NCI-H1092 treated with DMSO at 0.1 percent for 48 hours (cell line): ENCODE measurements around the gene CREB3L2.
"Not testable (repeated sequence)": the region's sequence is repeated elsewhere in the genome, so short reads cannot be mapped to it uniquely, and the experiment has no call there.

ENCODE experiments used
- DNase-seq: peaks from one replicate; lab custom pipeline; 2025; lab: John Stamatoyannopoulos, UW

The CREB3L2 gene, protein sequence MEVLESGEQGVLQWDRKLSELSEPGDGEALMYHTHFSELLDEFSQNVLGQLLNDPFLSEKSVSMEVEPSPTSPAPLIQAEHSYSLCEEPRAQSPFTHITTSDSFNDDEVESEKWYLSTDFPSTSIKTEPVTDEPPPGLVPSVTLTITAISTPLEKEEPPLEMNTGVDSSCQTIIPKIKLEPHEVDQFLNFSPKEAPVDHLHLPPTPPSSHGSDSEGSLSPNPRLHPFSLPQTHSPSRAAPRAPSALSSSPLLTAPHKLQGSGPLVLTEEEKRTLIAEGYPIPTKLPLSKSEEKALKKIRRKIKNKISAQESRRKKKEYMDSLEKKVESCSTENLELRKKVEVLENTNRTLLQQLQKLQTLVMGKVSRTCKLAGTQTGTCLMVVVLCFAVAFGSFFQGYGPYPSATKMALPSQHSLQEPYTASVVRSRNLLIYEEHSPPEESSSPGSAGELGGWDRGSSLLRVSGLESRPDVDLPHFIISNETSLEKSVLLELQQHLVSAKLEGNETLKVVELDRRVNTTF

DNA sequence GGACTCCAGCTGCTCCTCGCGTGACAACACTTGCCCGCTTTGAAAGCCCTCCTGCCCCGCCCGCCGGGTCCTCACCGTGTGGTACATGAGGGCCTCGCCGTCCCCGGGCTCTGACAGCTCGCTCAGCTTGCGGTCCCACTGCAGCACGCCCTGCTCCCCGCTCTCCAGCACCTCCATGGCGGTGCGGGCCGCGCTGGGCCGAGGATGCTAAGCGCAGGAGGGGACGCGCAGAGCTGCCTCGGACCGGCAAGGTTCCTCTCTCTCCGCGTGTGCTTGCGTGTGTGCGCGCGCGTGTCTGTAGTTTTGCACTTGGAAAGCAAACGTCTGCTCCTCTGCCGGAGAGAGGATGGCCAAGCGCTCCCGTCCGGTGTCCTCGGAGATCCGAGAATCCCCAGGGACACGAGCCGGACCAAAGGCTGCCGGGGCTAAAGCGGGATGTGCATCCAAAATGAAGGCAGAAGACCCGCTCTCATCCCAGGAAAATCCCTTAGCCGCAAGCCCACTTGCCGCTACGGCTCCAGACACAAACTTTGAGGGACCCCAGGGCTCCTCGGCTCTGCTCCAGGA lies at the start of gene CREB3L2:
Gene CREB3L2, minus strand, starts transcription at position 558 of the 567 bp plus-strand sequence. Its CDS starts 381 bp downstream, at position 177.
- no peak for DNase-seq

- DNase-seq = no peak
These were observed 47.7 kb upstream of the CREB3L2 start for GRCh38 chr7:138049505-138050116.

- no peak for DNase-seq
These were observed 46.0 kb upstream of the CREB3L2 start for GRCh38 chr7:138047907-138048306.

DNA sequence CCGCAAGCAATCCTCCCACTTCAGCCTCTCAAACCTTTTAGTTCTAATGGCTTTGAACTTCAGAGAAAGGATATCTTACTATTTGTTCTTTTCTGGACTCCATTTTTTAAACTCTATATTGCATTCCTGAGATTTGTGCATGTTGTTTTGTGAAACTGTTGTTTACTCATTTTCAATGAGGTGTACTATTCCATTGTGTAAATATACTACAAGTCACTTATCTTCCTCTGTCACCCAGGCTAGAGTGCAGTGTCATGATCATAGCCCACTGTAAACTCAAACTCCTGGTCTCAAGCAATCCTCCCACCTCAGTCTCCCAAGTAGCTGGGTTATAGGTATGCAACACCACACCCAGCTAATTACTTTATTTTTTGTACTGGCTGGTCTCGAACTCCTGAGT lies 43.0 kb upstream of the CREB3L2 start:
- no peak for DNase-seq

DNA sequence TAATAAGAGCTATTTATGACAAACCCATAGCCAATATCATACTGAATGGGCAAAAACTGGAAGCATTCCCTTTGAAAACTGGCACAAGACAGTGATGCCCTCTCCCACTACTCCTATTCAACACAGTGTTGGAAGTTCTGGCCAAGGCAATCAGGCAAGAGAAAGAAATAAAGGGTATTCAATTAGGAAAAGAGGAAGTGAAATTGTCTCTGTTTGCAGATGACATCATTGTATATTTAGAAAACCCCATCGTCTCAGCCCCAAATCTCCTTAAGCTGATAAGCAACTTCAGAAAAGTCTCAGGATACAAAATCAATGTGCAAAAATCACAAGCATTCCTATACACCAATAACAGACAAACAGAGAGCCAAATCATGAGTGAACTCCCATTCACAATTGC lies 38.2 kb upstream of the CREB3L2 start:
- DNase-seq = not testable (repeated sequence)

- no peak for DNase-seq
These were observed 34.2 kb upstream of the CREB3L2 start for GRCh38 chr7:138036135-138036534.

DNA sequence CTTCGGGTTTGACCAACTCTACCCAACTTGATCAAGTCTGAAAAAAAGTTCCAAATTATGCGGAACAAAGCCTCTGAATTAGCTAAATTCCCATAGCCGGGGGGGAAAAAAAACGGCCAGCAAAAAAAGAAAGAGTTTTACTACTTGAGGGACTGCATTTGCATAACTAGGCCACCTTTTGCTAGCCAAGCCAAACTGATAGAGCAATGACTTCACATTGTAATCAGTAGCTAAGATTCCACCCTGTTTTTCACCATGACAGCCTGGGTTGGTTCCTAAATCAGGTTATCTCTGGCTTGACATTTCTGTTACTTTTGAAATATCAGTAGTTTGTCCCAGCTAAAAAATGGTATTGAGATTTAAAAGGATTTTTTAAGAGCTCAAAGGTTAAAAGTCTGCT lies 31.4 kb upstream of the CREB3L2 start:
- DNase-seq = no peak

DNA sequence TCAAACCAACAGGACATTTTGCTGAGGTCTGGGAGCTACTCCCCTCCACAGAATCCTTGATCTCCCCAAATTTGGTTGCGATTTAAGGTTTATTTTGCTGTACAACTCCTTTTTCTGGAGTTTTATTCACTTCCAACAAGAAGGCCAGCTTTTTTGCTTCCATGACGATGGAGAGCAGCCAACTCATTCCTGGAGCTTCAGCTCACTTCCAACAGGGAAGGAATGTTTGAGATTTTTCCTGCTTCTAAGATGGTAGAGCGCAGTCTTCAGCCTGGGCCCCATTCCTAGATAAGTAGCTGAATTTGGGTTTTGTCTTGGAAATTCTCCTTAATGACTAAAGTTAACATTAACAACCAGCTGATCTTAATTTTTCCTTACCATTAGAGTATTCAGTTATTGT lies 30.9 kb upstream of the CREB3L2 start:
- DNase-seq = no peak

GRCh38 chr7:138032186-138032585 lies 30.3 kb upstream of the CREB3L2 start:
- DNase-seq = no peak

DNA sequence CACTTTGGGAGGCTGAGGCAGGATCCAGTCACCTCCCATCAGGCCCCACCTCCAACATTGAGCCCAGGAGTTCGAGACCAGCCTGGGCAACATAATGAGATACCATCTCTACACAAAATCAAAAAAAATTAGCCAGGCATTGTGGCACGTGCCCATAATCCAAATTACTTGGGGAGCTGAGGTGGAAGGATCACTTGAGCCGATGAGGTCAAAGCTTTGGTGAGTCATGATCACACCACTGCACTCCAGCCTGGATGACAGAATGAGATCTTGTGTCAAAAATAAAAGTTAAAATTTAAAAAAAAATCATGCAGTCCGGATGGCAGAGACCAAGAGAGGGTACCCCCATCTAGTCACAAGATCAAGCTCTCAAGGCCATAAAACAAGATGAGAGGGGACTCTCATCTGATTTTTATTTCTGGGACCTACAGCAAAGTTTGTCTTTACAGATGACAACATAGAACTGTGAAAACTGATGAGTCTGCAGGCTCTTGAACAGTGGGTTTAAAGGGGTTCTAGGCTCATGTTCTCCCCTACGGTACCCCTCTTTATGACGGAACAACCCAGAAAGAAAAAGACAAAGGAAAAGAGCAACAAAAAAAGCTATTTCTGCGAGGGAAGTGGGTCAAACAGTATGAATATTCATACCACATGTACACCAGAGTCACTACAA lies 28.9 kb upstream of the CREB3L2 start:
- DNase-seq = no peak

DNA sequence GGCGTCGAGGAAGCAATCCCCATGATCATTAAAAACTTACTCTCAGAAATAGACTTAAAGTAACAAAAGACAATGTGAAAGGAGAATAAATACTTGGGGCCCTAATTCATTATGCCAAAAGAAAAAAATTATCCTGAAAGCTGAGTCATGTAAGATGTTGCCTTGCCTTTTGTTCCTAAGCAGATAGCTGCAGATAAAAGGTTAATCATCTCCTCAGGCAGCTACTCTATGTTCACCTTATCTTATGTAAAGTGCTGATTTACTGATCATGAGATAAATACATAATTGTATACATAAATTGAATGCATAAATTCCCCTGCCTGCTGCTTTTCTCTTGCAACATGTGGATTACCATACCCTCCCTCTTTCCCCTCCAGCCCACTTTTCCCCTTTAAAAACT lies 28.1 kb upstream of the CREB3L2 start:
- DNase-seq = no peak

DNA sequence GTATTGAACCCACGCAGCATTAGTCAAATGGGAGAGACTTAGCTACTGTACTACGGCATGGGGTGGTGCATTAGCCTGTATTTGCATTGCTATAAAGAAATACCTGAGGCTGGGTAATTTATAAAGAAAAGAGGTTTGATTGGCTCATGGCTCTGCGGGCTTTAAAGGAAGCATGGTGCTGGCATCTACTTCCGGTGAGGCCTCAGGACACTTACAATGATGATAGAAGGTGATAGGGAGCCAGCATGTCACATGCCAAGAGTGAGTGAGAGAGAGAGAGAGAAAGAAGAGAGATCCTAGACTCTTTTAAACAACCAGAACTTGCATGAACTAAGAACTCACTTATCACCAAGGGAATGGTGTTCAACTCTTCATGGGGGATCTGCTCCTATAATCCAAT lies 27.2 kb upstream of the CREB3L2 start:
- no peak for DNase-seq

GRCh38 chr7:138027100-138027499 lies 25.2 kb upstream of the CREB3L2 start:
- no peak for DNase-seq

GRCh38 chr7:138025215-138026186 lies 23.6 kb upstream of the CREB3L2 start:
- DNase-seq = no peak

DNA sequence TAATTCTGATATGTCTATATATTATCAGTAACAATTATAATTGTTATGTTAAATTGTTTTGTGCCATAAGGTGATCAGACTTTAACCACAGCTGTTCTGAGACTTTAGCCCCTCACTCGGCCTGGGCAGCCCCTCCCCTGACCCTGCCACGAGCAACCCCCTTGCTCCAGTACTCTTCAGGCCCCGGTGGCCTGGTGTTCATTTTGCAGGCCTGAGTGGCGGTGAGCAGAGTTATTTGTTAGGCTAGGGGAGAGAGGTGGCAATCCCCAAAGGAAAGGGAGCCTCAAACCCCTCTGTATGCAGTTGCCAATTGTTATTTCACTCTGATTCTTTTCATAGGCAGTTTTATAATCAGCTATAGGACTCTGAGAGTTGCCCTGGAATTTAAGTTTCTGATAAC lies 22.9 kb upstream of the CREB3L2 start:
- no peak for DNase-seq

GRCh38 chr7:138024343-138024691 lies 22.4 kb upstream of the CREB3L2 start:
- DNase-seq = no peak

- no peak for DNase-seq
These were observed 21.9 kb upstream of the CREB3L2 start for GRCh38 chr7:138023618-138024342.

DNA sequence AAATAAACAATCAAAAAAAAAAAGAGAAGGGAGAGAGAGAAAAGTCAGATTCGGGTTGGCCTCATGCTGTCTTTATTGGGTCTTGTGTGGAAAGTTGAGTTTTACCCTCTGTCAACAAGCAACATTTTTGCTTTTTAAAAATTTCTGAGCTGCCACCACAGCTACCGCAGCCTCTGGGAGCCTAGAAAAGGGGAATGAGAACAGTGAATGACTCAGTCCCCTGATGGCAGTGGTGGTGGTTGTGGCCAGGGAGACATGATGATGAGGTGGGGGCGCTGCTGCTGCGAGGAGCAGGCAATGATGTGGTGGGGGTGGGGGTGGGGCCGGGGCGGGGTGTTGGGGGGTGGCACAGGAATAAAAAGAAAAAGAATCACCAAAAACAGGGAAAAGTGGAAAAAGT lies 20.0 kb upstream of the CREB3L2 start:
- DNase-seq = no peak

DNA sequence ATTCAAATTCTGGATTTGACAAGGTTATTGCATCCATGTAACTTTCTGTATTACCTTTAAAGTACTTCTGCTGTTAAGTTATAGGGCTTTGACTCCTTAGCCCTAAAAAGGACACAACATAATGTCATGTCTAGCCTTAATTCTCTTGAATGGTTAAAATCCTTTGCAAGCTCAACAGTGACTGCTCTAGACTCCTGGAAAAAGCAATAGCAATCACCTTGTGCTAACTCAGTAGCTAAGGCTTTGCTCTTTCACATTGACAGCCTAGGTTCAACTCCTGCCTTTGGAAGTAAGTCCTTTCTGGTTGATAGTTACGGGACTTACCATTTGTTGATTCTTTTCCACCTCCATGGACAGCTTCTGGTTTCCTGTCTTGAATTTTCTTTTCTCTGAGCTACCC lies 16.1 kb upstream of the CREB3L2 start:
- DNase-seq = no peak

GRCh38 chr7:138015096-138015495 lies 13.2 kb upstream of the CREB3L2 start:
- DNase-seq = no peak

GRCh38 chr7:138014686-138015085 lies 12.8 kb upstream of the CREB3L2 start:
- DNase-seq = no peak
